ENCODE results near the gene TGIF2.
"Not testable (repeated sequence)": the region's sequence is repeated elsewhere in the genome, so short reads cannot be mapped to it uniquely, and the experiment has no call there.

The TGIF2 gene

DNA sequence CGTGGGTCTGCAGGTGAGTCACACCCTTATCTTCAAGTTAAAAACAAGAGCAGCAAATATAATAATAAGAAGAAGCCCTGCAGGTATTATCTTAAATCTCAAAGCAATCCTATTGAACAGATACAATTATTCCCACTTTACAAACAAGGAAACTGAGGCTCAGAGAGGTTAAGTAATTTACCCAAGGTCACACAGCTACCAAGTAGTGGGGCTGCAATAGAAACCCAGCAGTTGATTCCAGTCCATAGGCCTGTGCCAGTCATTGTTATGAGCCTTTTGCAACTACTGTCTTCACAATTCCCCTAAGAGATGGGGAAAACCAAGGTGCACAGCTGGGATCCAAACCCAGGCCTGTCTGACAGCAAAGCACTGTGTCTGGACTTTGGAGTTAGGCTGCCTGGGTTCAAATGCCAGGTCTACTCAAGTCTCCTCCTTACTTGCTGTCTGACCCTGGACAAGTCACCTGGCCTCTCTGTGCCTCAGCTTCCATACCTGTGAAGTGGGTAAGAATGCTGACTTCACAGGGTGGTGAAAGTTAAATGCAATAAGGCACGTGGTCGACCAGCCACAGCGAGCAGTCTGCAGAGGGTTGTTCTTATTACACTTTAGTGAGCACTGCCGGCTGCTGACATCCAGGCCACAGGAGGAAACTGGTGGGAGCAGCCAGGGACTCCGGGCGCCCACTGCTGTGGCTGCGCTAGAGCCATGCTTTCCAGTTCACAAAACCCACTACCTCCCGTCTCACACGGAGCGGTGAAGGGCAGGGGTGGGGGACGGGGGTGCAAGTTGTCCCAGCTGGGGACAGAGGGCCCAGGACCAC, 26.0 kb upstream of the TGIF2 start:
- no peak for DNase-seq (ENCODE audit: low spot score)

DNA sequence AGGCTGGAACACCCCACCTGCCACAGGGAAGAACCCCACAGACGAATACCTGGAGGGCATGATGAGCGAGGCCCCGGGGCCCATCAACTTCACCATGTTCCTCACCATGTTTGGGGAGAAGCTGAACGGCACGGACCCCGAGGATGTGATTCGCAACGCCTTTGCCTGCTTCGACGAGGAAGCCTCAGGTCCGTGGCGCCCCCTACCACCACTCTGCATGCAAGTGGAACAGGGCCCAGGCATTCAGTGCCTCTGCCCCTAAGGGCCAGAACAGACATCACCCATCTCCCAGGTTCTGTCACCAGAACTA, 25.4 kb upstream of the TGIF2 start:
- DNase-seq (ENCODE audit: low spot score), result no peak

DNA sequence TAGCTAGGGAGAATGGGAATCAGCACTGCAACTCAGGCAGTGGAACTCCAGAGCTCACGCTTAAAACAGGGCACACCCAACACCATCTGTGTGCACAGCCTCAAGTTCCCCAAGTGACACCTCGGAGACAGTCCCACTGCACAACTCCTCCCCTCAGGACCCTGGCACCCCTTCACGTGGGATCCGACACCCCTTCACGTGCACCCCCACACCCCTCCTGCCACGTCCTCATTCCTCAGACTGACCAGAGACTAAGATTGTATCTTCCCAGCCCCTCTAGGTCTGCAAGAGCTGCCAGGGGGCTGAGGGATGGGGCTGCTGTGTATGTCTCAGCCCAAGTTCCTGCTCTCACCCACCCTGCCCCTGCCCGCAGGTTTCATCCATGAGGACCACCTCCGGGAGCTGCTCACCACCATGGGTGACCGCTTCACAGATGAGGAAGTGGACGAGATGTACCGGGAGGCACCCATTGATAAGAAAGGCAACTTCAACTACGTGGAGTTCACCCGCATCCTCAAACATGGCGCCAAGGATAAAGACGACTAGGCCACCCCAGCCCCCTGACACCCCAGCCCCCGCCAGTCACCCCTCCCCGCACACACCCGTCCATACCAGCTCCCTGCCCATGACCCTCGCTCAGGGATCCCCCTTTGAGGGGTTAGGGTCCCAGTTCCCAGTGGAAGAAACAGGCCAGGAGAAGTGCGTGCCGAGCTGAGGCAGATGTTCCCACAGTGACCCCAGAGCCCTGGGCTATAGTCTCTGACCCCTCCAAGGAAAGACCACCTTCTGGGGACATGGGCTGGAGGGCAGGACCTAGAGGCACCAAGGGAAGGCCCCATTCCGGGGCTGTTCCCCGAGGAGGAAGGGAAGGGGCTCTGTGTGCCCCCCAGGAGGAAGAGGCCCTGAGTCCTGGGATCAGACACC, 24.4 kb upstream of the TGIF2 start:
- no peak for DNase-seq (ENCODE audit: low spot score)

DNA sequence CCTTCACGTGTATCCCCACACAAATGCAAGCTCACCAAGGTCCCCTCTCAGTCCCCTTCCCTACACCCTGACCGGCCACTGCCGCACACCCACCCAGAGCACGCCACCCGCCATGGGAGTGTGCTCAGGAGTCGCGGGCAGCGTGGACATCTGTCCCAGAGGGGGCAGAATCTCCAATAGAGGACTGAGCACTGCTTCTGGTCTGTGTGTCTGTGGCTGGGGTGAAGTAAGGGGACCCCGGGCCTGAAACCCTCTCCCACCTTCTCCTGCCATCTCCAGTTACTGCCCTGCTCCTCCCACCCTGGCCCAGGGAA, 23.8 kb upstream of the TGIF2 start:
- DNase-seq (ENCODE audit: low spot score), result no peak

DNA sequence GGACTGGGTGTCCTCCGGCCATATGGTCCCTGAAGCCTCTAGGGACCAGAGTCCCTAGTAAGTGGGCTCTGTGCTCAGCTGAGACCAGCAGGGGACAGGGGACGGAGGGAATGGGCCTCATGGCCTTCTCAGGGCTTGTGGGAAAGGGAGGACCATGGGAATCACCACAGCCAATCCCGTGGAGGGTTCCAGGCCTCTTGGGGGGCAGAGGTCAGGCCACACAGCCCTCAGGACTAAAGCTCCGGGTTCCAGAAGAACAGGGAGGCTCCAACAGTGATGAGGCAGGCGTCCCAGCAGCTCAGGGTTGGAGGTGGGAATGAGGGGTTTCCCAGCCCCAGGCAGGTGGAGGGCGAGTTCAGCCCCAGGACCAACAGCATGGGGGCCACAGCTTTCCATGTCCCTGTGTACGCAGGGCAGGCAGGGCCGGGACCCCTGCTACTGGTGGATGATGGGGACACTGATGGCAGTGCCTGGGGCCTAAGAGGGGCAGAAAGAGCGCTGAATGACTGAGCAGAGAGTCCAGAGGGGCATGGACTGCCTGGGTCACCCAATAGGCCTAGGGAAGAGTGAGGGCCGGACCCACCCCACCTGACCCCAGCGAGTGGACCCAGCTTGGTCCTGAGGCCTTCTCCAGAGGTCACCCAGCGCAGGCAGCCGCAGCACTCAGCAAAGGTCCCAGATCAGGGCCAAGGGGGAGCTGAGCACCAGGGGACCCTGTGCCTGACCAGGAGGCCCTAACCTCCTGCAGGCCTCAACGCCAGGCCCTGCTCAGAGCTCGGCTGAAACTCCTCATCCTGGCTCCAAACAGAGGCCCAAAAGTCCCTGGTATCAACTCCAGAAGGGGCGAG, 23.2 kb upstream of the TGIF2 start:
- no peak for DNase-seq (ENCODE audit: low spot score)

DNA sequence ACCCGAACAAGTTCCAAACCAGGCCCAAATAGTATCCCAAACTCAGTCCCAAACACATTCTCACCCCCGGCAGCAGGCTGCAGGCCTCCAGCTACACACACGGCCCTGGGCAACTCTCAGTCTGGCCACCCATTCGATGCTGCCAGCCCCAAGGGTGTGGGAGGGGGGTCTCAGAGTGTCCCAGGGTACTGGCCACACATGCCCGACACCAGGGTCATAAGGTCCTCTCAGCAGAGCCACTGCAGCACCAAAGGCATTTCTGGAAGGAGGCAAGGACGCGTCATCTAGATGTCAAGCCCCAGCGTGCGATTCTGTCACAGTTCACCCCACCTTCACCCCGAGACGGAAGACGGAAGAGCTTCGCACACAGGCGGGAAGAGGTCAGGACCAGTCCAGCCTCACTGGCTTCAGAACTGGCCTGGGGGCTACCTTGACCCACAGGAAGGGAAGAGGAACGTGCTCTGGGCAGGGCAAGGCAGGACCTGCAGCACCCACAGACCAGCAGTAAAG, 22.6 kb upstream of the TGIF2 start:
- no peak for DNase-seq (ENCODE audit: low spot score)

DNA sequence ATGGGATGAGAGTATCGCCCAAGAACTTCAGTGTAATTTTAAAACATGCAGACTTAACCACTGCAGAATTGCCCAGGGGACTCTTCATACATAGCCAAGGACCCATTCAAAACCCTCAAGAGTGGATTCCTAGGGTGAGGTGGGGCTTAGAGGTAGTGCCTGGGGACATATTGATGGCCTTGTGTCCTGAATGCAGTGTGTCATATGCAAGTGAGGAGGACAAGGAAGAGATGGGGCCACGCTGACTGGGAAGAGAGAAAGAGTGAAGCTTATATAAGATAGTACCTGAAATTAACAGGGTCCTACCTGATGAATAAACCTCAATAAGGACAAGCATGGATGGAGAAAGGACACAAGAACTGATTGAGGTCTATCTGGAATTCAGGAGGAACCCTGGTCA, 18.1 kb upstream of the TGIF2 start:
- no peak for DNase-seq (ENCODE audit: low spot score)

DNA sequence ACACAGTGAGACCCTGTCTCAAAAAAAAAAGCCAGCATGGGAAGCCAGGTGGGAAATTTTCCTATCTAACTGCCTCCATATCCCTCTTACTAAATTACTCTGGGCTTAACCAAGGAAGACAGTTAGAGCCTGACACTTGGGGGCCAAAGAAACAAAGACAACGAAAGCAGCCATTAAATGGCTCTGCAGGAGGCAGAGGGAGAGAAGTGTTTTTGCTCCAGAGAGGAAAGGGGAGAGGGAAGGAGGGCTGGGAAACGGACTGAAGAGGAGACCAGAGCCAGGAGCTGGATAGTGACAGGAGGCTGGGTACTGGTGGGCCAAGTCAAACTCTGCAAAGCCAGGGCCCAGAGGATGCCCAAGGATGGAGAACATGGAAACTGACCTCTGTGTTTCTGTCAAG, 10.7 kb upstream of the TGIF2 start:
- no peak for DNase-seq (ENCODE audit: low spot score)

DNA sequence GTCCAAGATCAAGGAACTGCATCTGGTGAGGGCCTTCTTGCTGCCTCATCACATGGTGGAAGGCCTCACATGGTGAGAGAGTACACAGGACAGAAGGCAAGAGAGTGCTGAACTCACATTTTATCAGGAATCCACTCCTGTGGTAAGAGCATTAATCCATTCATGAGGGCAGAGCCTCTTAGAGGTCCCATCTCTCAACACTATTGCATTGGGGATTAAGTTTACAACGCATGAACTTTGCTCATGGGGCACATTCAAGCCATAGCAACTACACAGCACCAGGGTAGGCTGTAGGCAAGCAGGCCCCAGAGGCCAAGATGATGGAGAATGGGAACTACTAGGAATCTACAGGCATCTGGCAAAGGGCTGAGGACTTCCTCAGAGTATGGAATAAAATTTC, 10.0 kb upstream of the TGIF2 start:
- no peak for DNase-seq (ENCODE audit: low spot score)

DNA sequence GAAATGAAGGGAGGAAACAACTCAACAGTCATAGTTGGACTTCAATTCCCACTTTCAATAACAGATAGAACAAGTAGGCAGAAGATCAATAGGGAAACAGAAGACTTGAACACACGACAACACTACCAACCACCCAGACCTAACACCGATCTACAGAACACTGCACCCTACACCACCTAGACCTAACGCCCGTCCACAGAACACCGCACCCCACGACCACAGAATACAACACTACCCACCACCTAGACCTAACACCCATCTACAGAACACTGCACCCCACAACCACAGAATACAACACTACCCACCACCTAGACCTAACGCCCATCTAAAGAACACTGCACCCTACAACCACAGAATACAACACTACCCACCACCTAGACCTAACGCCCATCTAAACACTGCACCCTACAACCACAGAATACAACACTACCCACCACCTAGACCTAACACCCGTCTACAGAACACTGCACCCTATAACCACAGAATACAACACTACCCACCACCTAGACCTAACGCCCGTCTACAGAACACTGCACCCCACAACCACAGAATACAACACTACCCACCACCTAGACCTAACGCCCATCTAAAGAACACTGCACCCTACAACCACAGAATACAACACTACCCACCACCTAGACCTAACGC, 9.2 kb upstream of the TGIF2 start:
- DNase-seq (ENCODE audit: low spot score), result not testable (repeated sequence)

DNA sequence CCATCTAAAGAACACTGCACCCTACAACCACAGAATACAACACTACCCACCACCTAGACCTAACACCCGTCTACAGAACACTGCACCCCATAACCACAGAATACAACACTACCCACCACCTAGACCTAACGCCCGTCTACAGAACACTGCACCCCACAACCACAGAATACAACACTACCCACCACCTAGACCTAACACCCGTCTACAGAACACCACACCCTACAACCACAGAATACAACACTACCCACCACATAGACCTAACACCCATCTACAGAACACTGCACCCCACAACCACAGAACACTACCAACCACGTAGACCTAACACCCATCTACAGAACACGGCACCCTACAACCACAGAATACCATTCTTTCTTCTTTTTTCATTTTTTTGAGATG, 8.7 kb upstream of the TGIF2 start:
- not testable (repeated sequence) for DNase-seq (ENCODE audit: low spot score)

DNA sequence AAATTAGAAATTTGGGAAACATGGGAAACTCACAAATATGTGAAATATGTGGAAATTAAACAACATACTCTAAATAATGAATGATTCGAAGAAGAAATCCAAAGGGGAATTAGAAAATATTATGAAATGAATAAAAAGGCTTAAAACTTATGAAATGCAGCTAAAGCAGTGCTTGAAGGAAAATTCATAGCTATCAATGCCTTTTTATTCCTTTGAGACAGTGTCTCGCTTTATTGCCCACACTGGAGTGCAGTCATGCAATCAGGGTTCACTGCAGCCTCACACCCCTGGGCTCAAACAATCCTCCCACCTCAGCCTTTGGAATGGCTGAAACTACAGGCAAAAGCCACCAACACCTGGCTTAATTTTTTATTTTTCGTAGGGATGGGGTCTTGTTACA, 7.9 kb upstream of the TGIF2 start:
- no peak for DNase-seq (ENCODE audit: low spot score)

DNA sequence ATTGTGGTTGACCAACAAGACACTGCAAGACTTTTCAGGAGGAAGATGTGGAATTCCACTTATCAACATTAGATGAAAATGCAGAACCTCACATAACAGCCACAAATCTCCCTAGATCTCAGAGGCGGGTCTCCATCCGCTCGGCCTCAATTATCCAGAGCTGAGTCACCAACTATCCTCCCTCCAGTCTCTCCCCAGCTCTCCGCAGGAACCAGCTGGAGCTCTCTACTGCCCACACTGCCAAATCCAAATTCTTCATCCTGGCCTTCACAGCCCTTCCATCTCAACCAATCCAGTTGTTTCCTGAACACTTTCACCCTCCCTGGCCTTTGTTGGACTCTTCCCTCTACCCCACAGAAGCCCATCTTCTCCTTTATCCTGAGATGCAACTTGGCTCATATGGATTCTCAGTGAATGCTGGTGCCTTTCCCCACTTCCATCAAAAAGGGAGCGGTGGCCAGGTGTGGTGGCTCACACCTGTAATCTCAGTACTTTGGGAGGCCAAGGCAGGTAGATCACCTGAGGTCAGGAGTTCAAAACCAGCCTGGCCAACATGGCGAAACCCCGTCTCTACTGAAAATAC, 3.5 kb upstream of the TGIF2 start:
- no peak for DNase-seq (ENCODE audit: low spot score)

DNA sequence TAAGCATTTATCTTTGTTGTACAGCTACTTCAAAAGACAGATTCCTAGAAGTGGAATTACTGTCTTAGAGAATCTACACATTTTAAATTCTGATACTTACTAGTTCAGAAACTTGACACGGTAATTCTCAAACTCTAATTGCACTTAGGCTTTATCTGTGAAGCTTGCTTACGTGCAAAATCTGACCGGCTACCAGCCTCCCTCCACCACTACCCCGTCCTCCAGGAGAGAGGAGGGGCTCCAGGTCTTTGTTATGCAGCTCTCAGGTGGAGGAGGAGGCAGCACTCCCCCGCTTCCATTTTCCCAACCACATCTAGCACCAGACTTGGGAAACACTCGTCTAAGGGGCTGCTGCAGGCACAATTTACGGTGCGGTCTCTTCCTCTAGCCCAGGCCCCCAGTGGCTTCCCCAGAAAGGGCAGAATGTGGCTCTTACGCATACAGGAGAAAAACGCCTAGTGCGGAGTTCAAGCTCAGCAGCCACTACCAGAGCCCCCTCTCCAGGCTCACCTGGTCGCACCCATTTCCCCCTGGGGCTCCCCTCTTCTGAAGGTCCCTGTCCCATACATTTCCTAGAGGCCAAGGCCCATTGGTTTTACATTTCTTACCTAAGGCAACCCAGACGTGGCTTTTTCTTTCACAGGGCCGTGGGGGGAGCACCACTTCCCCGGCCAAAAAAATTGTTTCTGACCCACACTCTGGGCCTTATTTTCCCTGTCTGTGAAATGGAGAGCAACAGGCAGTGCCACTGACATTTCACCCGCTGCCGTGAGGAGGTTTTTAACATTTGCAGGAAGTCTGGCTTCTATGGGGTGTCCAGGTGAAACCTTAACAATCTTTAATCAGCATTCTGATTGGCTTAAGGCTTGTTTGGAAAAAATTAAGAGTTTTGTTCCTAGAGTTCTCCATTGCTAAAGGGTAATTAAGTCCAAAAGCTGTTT, 1.6 kb upstream of the TGIF2 start:
- DNase-seq (ENCODE audit: low spot score), result no peak

DNA sequence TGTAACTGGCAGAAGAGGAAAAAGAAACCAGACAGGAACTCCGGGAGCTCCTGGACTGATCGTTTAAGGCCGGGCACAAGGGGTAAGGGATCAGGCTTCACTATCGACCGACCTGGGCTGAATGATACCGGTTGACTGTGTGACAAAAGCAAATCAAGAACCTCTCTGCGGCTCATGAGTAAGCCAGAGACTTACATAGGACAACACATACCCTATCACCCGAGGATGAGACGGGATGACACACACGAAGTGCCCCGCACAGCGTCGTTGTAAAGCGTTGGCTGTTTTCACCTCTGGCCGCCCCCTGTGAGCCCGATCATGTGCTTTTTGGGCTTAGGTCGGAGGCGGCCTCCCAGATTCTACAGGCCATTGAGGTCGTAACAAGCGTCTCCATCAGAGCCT, 695 bp upstream of the TGIF2 start:
- DNase-seq (ENCODE audit: low spot score), result no peak

DNA sequence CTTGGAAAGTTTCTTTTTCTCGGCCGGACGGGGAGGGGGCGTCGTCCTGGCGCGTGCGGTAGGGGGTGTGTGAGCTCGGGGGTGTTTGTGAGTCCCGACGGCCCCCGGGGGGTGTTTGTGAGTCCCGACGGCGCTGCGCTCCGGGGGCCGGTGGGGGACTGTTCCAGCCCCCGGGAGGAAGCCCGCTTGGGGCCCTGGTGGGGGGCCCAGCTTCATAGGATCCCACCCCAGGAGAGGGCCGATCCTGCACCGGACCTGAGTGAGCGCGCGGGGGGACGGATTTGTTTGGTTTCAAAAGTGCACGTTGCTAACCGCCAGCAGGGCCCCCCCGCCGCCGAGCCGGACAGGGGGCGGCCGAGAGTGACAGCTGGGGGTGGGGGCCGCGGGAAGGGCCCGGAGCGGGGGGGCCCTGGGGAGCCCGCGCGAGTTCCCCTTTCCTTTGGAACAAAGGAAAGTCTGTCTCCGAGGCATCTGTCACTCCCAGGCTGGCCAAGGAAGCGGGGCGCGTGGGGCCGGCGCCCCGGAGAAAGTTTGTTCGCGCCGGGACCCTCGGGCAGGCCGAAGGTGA, 485 bp downstream of the TGIF2 start:
- DNase-seq (ENCODE audit: low spot score), result no peak

DNA sequence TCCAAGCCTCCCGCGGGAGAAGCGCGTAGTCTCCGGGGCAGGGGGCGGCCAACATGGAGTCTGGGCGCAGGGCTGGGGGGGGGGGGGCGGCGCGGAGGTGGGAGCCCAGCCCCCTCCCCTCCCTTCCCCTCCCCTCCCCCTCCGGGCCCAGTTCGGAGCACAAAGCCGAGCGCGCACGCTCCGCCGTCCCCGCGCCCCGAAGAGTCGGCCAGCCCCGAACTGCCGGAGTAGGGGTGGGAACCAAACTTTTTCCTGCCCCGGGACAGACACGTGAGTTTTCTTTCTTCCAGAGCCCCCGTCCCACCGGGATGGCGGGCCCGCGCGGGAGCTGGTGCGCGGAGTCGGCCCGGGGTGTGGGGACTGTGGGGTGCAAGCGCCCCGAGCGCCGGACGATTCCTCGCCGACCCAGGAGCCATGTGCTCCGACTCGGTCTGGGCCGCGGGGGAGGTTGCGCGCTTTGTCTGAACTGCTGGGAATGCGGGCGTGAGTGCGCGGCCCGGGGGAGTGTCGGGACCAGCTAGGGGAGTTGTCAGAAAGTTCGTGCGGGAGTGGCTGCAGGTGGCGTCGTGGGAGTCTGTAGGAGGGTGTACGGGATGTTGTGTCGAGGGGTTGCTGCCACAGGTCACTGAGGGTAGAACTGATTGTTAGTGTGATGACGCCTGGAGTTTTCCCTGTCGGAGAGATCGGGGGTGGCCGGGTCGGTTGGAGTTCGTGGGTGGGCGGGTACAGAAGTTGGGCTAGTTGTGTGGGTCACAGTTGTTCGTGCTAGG, 1.2 kb downstream of the TGIF2 start:
- DNase-seq (ENCODE audit: low spot score), result peak; percentile 45

DNA sequence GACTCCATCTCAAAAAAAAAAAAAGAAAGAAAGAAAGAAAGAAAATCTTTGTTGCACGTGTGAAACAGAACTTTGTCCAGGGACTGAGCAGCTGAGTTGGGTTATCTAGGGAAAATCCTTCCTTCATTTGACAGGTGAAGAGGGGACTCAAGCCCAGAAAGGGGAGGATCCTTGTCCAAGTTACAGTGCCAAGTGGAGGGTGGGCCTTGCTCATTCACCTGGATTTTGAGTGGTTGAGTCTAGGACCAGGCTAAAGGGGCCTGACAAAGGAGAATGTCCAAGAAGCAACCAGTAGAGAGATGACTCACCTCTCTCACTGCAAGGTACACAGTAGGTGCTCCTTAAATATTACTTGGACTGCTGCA, 2.7 kb downstream of the TGIF2 start:
- DNase-seq (ENCODE audit: low spot score), result no peak

DNA sequence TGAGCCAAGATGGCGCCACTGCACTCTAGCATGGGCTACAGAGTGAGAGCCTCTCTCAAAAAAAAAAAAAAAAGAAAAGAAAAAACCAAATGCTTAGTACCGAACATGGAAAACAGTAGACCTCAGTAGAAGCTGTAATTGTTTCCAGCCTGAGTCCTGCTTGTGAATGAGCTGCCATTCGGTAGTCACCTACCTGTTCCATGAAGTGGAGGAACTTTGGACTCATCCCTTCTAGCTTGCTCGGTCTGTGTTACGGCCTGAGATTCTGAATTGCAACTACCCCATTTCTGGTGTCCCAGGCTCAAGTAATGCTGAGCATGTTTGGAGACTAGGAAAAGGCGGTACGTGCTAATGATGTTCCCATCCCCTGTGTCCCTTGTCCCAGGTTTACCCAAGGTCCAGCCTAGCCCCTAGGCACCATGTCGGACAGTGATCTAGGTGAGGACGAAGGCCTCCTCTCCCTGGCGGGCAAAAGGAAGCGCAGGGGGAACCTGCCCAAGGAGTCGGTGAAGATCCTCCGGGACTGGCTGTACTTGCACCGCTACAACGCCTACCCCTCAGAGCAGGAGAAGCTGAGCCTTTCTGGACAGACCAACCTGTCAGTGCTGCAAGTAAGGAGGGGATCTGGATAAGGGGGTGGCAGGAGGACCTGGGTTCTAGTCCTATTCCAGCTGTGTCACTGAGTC, 5.1 kb downstream of the TGIF2 start:
- no peak for DNase-seq (ENCODE audit: low spot score)

Measured in LoVo (cell line).